ENCODE results near the gene ROBO1. TPM values are rescaled to one million over a fixed set of nuclear protein-coding genes. Genes with fewer than 3 reads are reported as not detected.

The ROBO1 gene
- total and polyA plus RNA-seq, 2 of the 13 experiments (the other 11 are each of a cell fraction or from before 2014, with no cell fraction given), result 52.2 to 71.0 TPM

- no peak for TF ChIP-seq MLXIP (CRISPR knock-in tag; IDR thresholded peaks at IDR 0.05; ENCODE audit: borderline replicate concordance)
- TF ChIP-seq PAX8 (CRISPR knock-in tag; IDR thresholded peaks at IDR 0.05; ENCODE audit: borderline replicate concordance), result no peak
- TF ChIP-seq ZNF383 (CRISPR knock-in tag; IDR thresholded peaks at IDR 0.05; ENCODE audit: borderline replicate concordance), result no peak
- no peak for TF ChIP-seq ARHGAP35 (CRISPR knock-in tag; IDR thresholded peaks at IDR 0.05; ENCODE audit: borderline replicate concordance)
- TF ChIP-seq KLF15 (CRISPR knock-in tag; IDR thresholded peaks at IDR 0.05; ENCODE audit: borderline replicate concordance), result no peak
- TF ChIP-seq RBM22 (optimal IDR thresholded peaks at IDR 0.05; ENCODE audit: low read length), result no peak
- no peak for TF ChIP-seq HNF1B (CRISPR knock-in tag; IDR thresholded peaks at IDR 0.05)
- TF ChIP-seq ZNF724P (CRISPR knock-in tag; IDR thresholded peaks at IDR 0.05; ENCODE audit: borderline replicate concordance), result no peak
- no peak for TF ChIP-seq ZBTB38 (CRISPR knock-in tag; IDR thresholded peaks at IDR 0.05)
- no peak for TF ChIP-seq TRIM24 (CRISPR knock-in tag; IDR thresholded peaks at IDR 0.05)
- TF ChIP-seq U2AF2 (IDR thresholded peaks at IDR 0.05; ENCODE audit: low read depth, low read length), result no peak
These were observed 203.6 kb downstream of the ROBO1 start (continued) for GRCh38 chr3:79564192-79564591.
